A549 (cell line): Measurements from ENCODE around the gene MARS1. TPM values are rescaled to one million over a fixed set of nuclear protein-coding genes. Genes with fewer than 3 reads are reported as not detected.

Experiments used
- ATAC-seq, 2 experiments: fragments of 200-7000 bp in 1 of 2; fragments of >200 bp in 1 of 2; cut with Nextera tagmentation in 1 of 2; cut with Tn5 transposase in 1 of 2; 3 replicates each; pipeline versions ENCODE4 v1.8.0 to v1.9.1; 2018 to 2020; ENCODE audit warnings: mild to moderate bottlenecking in 1 of 2, moderate library complexity in 1 of 2
- CTCF ChIA-PET: fragments of 300-600 bp; sonication (Branson Sonifier 250); formaldehyde crosslinking; extraction: SDS; loops from one replicate; lab custom pipeline; 2021; ENCODE audit warnings: antibody characterized with exemption, inconsistent platforms; lab: Yijun Ruan, JAX
- POLR2A ChIA-PET: fragments of 350-600 bp; formaldehyde crosslinking; extraction: SDS; loops from one replicate; lab custom pipeline; 2021; ENCODE audit warnings: antibody characterized with exemption, inconsistent platforms; lab: Yijun Ruan, JAX
- DNase-seq, 2 experiments: peaks; one replicate each; pipeline versions ENCODE4 v3.0.0 to v3.0.0-alpha.2; 2011 to 2016; ENCODE audit warnings: low read depth in 1 of 2, low spot score in 1 of 2
- FAIRE-seq: peaks from 2 replicates; lab custom pipeline; 2011; peaks lifted over from hg19 to GRCh38; lab: Jason Lieb, UNC
- H3K27ac ChIP-seq, 2 experiments: fragments of >200 bp; sonication (Bioruptor Twin); formaldehyde crosslinking; 3 replicates each; pipeline ENCODE4 v1.5.1; 2016 to 2017
- H3K4me1 ChIP-seq: fragments of >200 bp; sonication (Bioruptor Twin); formaldehyde crosslinking; 3 replicates; pipeline ENCODE4 v1.6.1; 2016
- H3K4me2 ChIP-seq: fragments of >200 bp; sonication (Bioruptor Twin); formaldehyde crosslinking; 3 replicates; pipeline ENCODE4 v1.6.1; 2016
- H3K4me3 ChIP-seq: fragments of >200 bp; sonication (Bioruptor Twin); formaldehyde crosslinking; 3 replicates; pipeline ENCODE4 v1.5.1; 2016
- H3K9me3 ChIP-seq: fragments of >200 bp; sonication (Bioruptor Twin); formaldehyde crosslinking; 3 replicates; pipeline ENCODE4 v1.6.1; 2016
- ATOH8 ChIP-seq: fragments of 250-450 bp; sonication (Bioruptor Pico); IDR thresholded peaks from 2 replicates; pipeline ENCODE4 v1.5.0; 2020; ENCODE audit warnings: low read depth, mild to moderate bottlenecking, moderate library complexity
- CHD4 ChIP-seq: fragments of 200-600 bp; sonication (generic); IDR thresholded peaks from 2 replicates; pipeline ENCODE4 v1.6.1; 2016; ENCODE audit warnings: antibody characterized with exemption, mild to moderate bottlenecking, borderline replicate concordance
- EHMT2 ChIP-seq: fragments of 200-600 bp; sonication (generic); IDR thresholded peaks from 2 replicates; pipeline ENCODE4 v1.6.1; 2016; ENCODE audit warnings: antibody characterized with exemption, low read depth, mild to moderate bottlenecking, moderate library complexity
- FOXS1 ChIP-seq: fragments of 250-450 bp; sonication (Bioruptor Pico); IDR thresholded peaks from 2 replicates; pipeline ENCODE4 v1.5.0; 2020; ENCODE audit warnings: mild to moderate bottlenecking, moderate library complexity
- GATA3 ChIP-seq: IDR thresholded peaks from 2 replicates; pipeline ENCODE4 v1.6.1; 2012; ENCODE audit warnings: borderline replicate concordance
- HDAC2 ChIP-seq: fragments of 200-600 bp; sonication (generic); IDR thresholded peaks from 2 replicates; pipeline ENCODE4 v1.6.1; 2016
- HES2 ChIP-seq: fragments of >200 bp; sonication (Bioruptor Twin); formaldehyde crosslinking; IDR thresholded peaks from 2 replicates; pipeline ENCODE4 v1.6.1; 2016
- HEYL ChIP-seq: fragments of 250-450 bp; sonication (Bioruptor Pico); IDR thresholded peaks from 2 replicates; pipeline ENCODE4 v1.8.0; 2021; ENCODE audit warnings: mild to moderate bottlenecking, moderate library complexity
- HOXA7 ChIP-seq: fragments of 250-450 bp; sonication (Bioruptor Pico); IDR thresholded peaks from 2 replicates; pipeline ENCODE4 v1.5.0; 2020; ENCODE audit warnings: mild to moderate bottlenecking, moderate library complexity
- KDM5A ChIP-seq: fragments of 200-600 bp; sonication (generic); IDR thresholded peaks from 2 replicates; pipeline ENCODE4 v1.6.1; 2016; ENCODE audit warnings: antibody characterized with exemption, mild to moderate bottlenecking
- MYC ChIP-seq: IDR thresholded peaks from 2 replicates; pipeline ENCODE4 v1.6.1; 2012; ENCODE audit warnings: mild to moderate bottlenecking, inconsistent platforms, low read length, improper control_type of control experiment, borderline replicate concordance
- RCOR1 ChIP-seq: fragments of 150-350 bp; IDR thresholded peaks from 2 replicates; pipeline ENCODE4 v1.6.1; 2014; ENCODE audit warnings: antibody characterized with exemption, low read length, low read depth
- RNF2 ChIP-seq: fragments of 200-600 bp; sonication (generic); IDR thresholded peaks from 2 replicates; pipeline ENCODE4 v1.6.1; 2016; ENCODE audit warnings: low read depth, mild to moderate bottlenecking, antibody characterized with exemption, moderate library complexity, borderline replicate concordance
- TFCP2L1 ChIP-seq: fragments of 250-450 bp; sonication (Bioruptor Pico); IDR thresholded peaks from 2 replicates; pipeline ENCODE4 v1.5.0; 2021; ENCODE audit warnings: mild to moderate bottlenecking
- USF2 ChIP-seq: fragments of 450-650 bp; IDR thresholded peaks from 2 replicates; pipeline ENCODE4 v1.6.1; 2014; ENCODE audit warnings: antibody characterized with exemption
- ZFP36 ChIP-seq: fragments of 450-650 bp; IDR thresholded peaks from 2 replicates; pipeline ENCODE4 v1.6.1; 2014; ENCODE audit warnings: borderline replicate concordance; ENCODE audit not compliant: partially characterized antibody
- ZNF302 ChIP-seq: fragments of 250-450 bp; sonication (Bioruptor Pico); IDR thresholded peaks from 2 replicates; pipeline ENCODE4 v1.9.0; 2021; ENCODE audit warnings: inconsistent platforms, mild to moderate bottlenecking, moderate library complexity
- ZSCAN20 ChIP-seq: fragments of 250-450 bp; sonication (Bioruptor Pico); IDR thresholded peaks from 2 replicates; pipeline ENCODE4 v1.8.0; 2022; ENCODE audit warnings: mild to moderate bottlenecking, moderate library complexity
- WGBS: methylation state at CpG from one replicate; pipeline ENCODE4 v1.1.6; 2017; ENCODE audit errors: missing lambda C conversion rate; 5-methylcytosine and 5-hydroxymethylcytosine counted together
- polyA plus RNA-seq, 4 experiments: library from polyadenylated mRNA; depleted of rRNA in 3 of 4; stranded (reverse); fragments of >200 nt; fragmentation: RNase III in 1 of 4; extraction: RNeasy Plus Mini Kit Qiagen cat#74134 plus additional on column Dnase treatment in 1 of 4; gene quantifications; 2 replicates in 3 of 4; 3 replicates in 1 of 4; pipeline ENCODE4 v1.2.3, GENCODE V29; 2011 to 2017
- TF ChIP-seq, protein P1 (sequence below): IDR thresholded peaks from 2 replicates; pipeline ENCODE4 v1.6.1; 2012
- TF ChIP-seq, protein P2 (sequence below): IDR thresholded peaks from 2 replicates; pipeline ENCODE4 v1.6.1; 2012; ENCODE audit warnings: low read depth, borderline replicate concordance
- TF ChIP-seq, protein P3 (sequence below): fragments of 250-450 bp; sonication (Bioruptor Pico); IDR thresholded peaks from 2 replicates; pipeline ENCODE4 v1.5.0; 2021; ENCODE audit warnings: mild to moderate bottlenecking, moderate library complexity, borderline replicate concordance

MARS1 gene
- polyA plus RNA-seq, 2 of the 4 experiments (the other 2 are of a cell fraction), result 227 to 372 TPM

DNA sequence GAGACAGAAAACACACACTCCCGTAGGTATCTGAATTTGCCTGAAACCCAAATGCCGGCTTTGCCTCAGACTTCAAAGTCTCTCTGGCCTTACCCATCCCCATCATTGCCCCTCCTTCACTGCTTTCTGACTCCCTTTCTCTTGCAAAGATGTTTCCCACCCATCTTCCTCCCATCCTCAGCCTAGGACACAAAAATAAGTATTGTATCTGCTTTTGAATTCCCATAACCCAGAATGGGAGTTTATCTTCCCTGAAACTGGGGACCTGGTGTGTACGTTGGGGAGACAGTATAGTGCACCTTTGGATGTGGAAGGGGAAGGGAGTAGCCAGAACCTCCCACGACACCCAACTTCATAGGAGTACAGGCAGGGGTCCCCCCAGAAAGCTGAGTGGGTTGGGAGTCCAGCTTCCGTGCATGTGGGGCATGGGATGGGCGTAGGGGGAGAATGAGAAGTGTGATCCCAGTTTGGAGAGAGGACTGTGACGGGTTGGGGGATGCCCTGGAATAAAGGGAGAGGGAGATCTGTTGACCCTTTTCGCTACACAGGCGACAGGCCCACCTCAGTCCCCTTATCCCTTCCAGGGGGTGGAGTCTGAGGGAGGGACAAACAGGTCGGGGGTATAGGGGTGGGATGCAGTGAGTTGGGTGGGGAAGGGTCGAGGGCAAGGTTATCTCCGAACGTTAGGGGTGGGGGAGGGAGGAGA, 61.5 kb downstream of the MARS1 start (continued):
- TF ChIP-seq, protein P1, sequence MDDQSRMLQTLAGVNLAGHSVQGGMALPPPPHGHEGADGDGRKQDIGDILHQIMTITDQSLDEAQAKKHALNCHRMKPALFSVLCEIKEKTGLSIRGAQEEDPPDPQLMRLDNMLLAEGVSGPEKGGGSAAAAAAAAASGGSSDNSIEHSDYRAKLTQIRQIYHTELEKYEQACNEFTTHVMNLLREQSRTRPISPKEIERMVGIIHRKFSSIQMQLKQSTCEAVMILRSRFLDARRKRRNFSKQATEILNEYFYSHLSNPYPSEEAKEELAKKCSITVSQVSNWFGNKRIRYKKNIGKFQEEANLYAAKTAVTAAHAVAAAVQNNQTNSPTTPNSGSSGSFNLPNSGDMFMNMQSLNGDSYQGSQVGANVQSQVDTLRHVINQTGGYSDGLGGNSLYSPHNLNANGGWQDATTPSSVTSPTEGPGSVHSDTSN, result no peak
- TF ChIP-seq FOXS1 (CRISPR knock-in tag), result no peak
- TF ChIP-seq, protein P2, sequence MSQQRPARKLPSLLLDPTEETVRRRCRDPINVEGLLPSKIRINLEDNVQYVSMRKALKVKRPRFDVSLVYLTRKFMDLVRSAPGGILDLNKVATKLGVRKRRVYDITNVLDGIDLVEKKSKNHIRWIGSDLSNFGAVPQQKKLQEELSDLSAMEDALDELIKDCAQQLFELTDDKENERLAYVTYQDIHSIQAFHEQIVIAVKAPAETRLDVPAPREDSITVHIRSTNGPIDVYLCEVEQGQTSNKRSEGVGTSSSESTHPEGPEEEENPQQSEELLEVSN, result no peak
- TF ChIP-seq, all 56 proteins: peak for 0

GRCh38 chr12:57549909-57550640, 62.2 kb downstream of the MARS1 start, which contains the start of gene KIF5A:
Gene KIF5A, plus strand, starts transcription at chr12:57550044. Its CDS starts 228 bp downstream, at chr12:57550272.
- no peak for FAIRE-seq
- TF ChIP-seq, protein P2, result no peak
- no peak for TF ChIP-seq ZNF302
- no peak for TF ChIP-seq HES2
- no peak for TF ChIP-seq MYC
- TF ChIP-seq EHMT2, result no peak
- no peak for TF ChIP-seq CHD4
- TF ChIP-seq RCOR1, result no peak
- no peak for TF ChIP-seq HDAC2
- no peak for TF ChIP-seq TFCP2L1 (CRISPR knock-in tag)
- TF ChIP-seq KDM5A, result no peak
- no peak for TF ChIP-seq RNF2
- TF ChIP-seq GATA3, result no peak
- no peak for TF ChIP-seq HOXA7 (CRISPR knock-in tag)

GRCh38 chr12:57550641-57551549, 63.0 kb downstream of the MARS1 start:
- no peak overlapping the region for H3K4me3 ChIP-seq
- H3K4me2 ChIP-seq, result peak overlapping the region; percentile 71; the same call in 1 of the 3 replicates
- no peak overlapping the region for H3K27ac ChIP-seq
- no peak for FAIRE-seq
- no peak for ATAC-seq
- 87% methylated on average over 7 of the region's 7 CpGs for WGBS
- POLR2A ChIA-PET, result no interaction called here
- no peak for DNase-seq
- TF ChIP-seq ATOH8 (CRISPR knock-in tag), result no peak
- TF ChIP-seq, protein P3, sequence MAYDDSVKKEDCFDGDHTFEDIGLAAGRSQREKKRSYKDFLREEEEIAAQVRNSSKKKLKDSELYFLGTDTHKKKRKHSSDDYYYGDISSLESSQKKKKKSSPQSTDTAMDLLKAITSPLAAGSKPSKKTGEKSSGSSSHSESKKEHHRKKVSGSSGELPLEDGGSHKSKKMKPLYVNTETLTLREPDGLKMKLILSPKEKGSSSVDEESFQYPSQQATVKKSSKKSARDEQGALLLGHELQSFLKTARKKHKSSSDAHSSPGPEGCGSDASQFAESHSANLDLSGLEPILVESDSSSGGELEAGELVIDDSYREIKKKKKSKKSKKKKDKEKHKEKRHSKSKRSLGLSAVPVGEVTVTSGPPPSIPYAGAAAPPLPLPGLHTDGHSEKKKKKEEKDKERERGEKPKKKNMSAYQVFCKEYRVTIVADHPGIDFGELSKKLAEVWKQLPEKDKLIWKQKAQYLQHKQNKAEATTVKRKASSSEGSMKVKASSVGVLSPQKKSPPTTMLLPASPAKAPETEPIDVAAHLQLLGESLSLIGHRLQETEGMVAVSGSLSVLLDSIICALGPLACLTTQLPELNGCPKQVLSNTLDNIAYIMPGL (CRISPR knock-in tag), result no peak
- no peak for TF ChIP-seq ZFP36
- no peak for TF ChIP-seq ZSCAN20 (CRISPR knock-in tag)
- no peak for TF ChIP-seq USF2
- no peak for TF ChIP-seq HEYL (CRISPR knock-in tag)
- TF ChIP-seq CHD4, result no peak
- H3K4me1 ChIP-seq, result peaks cover 21% of the 10 kb centered on the region
- CTCF ChIA-PET, result interaction anchor here (4.8 kb wide), 1 partner anchor 32 kb away, joined by 18 read pairs; no protein-coding TSS in a partner anchor
- H3K9me3 ChIP-seq, result no peaks in the 10 kb centered on the region

More at GRCh38 chr12:57549909-57550640, 62.2 kb downstream of the MARS1 start, which contains the start of gene KIF5A:
- Histone ChIP-seq H3K9me3 (no peaks in the 10 kb centered on the region), H3K4me3 (peak within 1 kb of the TSS; percentile 43), H3K4me2 (peak within 1 kb of the TSS; percentile 71), H3K4me1 (peaks cover 28% of the 10 kb centered on the region), H3K27ac (peak within 1 kb of the TSS; percentile 57 to 72; a peak in 5 of 6 replicates)
- WGBS, result 49% methylated on average over 29 of the region's 52 CpGs
- ChIA-PET CTCF (no interaction called here), POLR2A (no interaction called here)
- peak; percentile 27 to 59; a peak in 3 of 6 replicates for ATAC-seq
- peak in 1 of 2 experiments; percentile 69 for DNase-seq
